ENCODE results near the gene EGFL7. TPM values are rescaled to one million over a fixed set of nuclear protein-coding genes. Genes with fewer than 3 reads are reported as not detected.

The EGFL7 gene
- total and polyA plus RNA-seq, 4 donors = 32.1 to 39.7 (median 36.5) TPM

DNA sequence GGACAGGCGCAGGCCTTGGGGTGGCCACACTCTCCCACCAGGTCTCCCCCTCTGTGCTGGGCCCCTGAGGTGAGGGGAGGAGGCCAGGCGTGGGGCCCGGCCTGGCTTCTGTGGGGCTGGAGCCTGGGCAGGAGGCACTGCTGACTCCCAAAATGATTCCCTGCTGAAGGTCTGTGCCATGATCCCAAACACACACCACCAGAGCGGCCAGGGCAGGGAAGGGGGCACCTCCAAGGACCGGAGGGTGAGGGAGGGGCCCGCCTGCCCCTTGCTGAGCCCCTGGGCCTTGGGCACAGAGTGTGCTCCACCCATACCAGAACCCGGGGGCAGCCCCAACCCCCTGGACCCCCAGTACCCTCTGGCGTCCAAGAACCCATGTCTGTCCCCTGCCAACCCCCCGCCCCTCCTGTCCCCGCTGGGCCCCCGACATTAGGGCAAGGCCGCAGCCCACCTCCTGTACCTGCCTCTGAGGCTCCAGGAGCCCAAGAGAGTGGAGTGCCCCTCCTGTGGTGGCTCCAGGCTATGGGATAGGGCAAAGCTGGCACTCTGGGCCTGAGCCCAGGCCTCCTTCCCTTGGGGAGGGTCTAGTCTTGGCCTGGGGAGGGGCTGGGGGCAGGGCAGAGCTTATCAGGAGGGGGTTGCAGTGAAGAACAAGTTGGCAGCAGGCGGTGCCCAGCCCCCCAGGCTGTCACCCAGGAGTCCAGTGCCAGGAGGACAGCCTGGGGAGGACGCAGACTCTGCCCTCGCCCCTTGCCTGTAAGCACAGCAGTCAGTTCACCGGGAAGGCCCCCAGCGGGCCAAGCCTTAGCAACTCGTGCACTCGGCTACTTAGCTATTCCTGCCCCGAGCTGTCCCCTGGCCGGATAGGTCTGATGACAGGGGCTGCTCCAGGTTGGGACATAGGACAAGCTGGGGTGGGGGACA lies 2.6 kb upstream of the EGFL7 start:
- Histone ChIP-seq H3K36me3 (ENCODE audit: control insufficient read depth in 4 of 4, insufficient read depth in 3 of 4, low read depth in 1 of 4, low read length in 3 of 4) (no peaks in the 10 kb centered on the region), H3K4me3 (ENCODE audit: low read depth in 1 of 3, low read length in 3 of 3) (peak overlapping the region in 1 of 3 donors; percentile 13), H3K4me1 (ENCODE audit: control insufficient read depth in 4 of 4, insufficient read depth in 4 of 4, low read length in 3 of 4) (peaks cover 0 to 6% (median 3%) of the 10 kb centered on the region in 4 donors), H3K9ac (ENCODE audit: low read depth in 1 of 2, low read length in 2 of 2) (no peak overlapping the region), H3K27ac (ENCODE audit: low read depth in 1 of 2, low read length in 2 of 2) (peak overlapping the region; percentile 66 to 70), H3K9me3 (ENCODE audit: control insufficient read depth in 4 of 4, low read length in 3 of 4) (no peaks in the 10 kb centered on the region), H3K27me3 (ENCODE audit: control insufficient read depth in 4 of 4, insufficient read depth in 4 of 4, low read length in 3 of 4) (no peaks in the 10 kb centered on the region)
- no peak for TF ChIP-seq YY1 (IDR thresholded peaks at IDR 0.05)
- TF ChIP-seq HNF4A (conservative IDR thresholded peaks at IDR 0.05) = no peak
- TF ChIP-seq EGR1 (IDR thresholded peaks at IDR 0.05; ENCODE audit: low read depth in 2 of 2) = no peak
- TF ChIP-seq, protein P1, sequence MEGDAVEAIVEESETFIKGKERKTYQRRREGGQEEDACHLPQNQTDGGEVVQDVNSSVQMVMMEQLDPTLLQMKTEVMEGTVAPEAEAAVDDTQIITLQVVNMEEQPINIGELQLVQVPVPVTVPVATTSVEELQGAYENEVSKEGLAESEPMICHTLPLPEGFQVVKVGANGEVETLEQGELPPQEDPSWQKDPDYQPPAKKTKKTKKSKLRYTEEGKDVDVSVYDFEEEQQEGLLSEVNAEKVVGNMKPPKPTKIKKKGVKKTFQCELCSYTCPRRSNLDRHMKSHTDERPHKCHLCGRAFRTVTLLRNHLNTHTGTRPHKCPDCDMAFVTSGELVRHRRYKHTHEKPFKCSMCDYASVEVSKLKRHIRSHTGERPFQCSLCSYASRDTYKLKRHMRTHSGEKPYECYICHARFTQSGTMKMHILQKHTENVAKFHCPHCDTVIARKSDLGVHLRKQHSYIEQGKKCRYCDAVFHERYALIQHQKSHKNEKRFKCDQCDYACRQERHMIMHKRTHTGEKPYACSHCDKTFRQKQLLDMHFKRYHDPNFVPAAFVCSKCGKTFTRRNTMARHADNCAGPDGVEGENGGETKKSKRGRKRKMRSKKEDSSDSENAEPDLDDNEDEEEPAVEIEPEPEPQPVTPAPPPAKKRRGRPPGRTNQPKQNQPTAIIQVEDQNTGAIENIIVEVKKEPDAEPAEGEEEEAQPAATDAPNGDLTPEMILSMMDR (IDR thresholded peaks at IDR 0.05; ENCODE audit: low read depth, low read length, missing input control) = no peak
- TF ChIP-seq JUND (IDR thresholded peaks at IDR 0.05) = no peak
- TF ChIP-seq, protein P2, sequence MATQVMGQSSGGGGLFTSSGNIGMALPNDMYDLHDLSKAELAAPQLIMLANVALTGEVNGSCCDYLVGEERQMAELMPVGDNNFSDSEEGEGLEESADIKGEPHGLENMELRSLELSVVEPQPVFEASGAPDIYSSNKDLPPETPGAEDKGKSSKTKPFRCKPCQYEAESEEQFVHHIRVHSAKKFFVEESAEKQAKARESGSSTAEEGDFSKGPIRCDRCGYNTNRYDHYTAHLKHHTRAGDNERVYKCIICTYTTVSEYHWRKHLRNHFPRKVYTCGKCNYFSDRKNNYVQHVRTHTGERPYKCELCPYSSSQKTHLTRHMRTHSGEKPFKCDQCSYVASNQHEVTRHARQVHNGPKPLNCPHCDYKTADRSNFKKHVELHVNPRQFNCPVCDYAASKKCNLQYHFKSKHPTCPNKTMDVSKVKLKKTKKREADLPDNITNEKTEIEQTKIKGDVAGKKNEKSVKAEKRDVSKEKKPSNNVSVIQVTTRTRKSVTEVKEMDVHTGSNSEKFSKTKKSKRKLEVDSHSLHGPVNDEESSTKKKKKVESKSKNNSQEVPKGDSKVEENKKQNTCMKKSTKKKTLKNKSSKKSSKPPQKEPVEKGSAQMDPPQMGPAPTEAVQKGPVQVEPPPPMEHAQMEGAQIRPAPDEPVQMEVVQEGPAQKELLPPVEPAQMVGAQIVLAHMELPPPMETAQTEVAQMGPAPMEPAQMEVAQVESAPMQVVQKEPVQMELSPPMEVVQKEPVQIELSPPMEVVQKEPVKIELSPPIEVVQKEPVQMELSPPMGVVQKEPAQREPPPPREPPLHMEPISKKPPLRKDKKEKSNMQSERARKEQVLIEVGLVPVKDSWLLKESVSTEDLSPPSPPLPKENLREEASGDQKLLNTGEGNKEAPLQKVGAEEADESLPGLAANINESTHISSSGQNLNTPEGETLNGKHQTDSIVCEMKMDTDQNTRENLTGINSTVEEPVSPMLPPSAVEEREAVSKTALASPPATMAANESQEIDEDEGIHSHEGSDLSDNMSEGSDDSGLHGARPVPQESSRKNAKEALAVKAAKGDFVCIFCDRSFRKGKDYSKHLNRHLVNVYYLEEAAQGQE (IDR thresholded peaks at IDR 0.05) = no peak
- TF ChIP-seq RAD21 (IDR thresholded peaks at IDR 0.05) = no peak
- TF ChIP-seq, protein P3, sequence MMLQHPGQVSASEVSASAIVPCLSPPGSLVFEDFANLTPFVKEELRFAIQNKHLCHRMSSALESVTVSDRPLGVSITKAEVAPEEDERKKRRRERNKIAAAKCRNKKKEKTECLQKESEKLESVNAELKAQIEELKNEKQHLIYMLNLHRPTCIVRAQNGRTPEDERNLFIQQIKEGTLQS (IDR thresholded peaks at IDR 0.05) = no peak
- no peak for TF ChIP-seq TAF1 (conservative IDR thresholded peaks at IDR 0.05)
- TF ChIP-seq RXRA (IDR thresholded peaks at IDR 0.05) = no peak
- no peak for TF ChIP-seq FOXA1 (IDR thresholded peaks at IDR 0.05)
- TF ChIP-seq, protein P4, sequence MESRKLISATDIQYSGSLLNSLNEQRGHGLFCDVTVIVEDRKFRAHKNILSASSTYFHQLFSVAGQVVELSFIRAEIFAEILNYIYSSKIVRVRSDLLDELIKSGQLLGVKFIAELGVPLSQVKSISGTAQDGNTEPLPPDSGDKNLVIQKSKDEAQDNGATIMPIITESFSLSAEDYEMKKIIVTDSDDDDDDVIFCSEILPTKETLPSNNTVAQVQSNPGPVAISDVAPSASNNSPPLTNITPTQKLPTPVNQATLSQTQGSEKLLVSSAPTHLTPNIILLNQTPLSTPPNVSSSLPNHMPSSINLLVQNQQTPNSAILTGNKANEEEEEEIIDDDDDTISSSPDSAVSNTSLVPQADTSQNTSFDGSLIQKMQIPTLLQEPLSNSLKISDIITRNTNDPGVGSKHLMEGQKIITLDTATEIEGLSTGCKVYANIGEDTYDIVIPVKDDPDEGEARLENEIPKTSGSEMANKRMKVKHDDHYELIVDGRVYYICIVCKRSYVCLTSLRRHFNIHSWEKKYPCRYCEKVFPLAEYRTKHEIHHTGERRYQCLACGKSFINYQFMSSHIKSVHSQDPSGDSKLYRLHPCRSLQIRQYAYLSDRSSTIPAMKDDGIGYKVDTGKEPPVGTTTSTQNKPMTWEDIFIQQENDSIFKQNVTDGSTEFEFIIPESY (IDR thresholded peaks at IDR 0.05) = no peak
- no peak for TF ChIP-seq GABPA (IDR thresholded peaks at IDR 0.05 in 1 of 2, conservative IDR thresholded peaks at IDR 0.05 in 1 of 2)
- 73% methylated on average over 21 of the region's 21 CpGs for WGBS
- no peak for DNase-seq (ENCODE audit: low spot score)
